DND-41 (cell line): Measurements from ENCODE around the gene MS4A1.

ENCODE experiments used
- CTCF ChIP-seq: IDR thresholded peaks from 2 replicates; pipeline ENCODE4 v1.5.1; 2012; ENCODE audit warnings: borderline replicate concordance, low read length, moderate library complexity, mild to moderate bottlenecking; ENCODE audit not compliant: poor library complexity, severe bottlenecking; ENCODE audit errors: extremely low read depth
- EZH2 ChIP-seq: IDR thresholded peaks from 3 replicates; pipeline ENCODE4 v1.6.1; 2012; ENCODE audit warnings: borderline replicate concordance, low read depth, mild to moderate bottlenecking, moderate library complexity, low read length, inconsistent platforms; ENCODE audit not compliant: severe bottlenecking

- TF ChIP-seq CTCF (no peak), EZH2 (no peak)
Measured at GRCh38 chr11:60422609-60423008, 33.0 kb upstream of the MS4A1 start.
